Stimulated activated naive B cell treated with anti-CD40 and anti-IgM and Interleukin-4, amounts not matched to agents 10 μg/mL and 1 μg/mL and 100 μg/mL, for 72 hours (primary cell): ENCODE results near the gene KSR1.

ENCODE experiments used
- ATAC-seq, 2 donors: fragments of 150-1000 bp; cut with Tn5 transposase; replicated peaks; 2 replicates each; pipeline ENCODE4 v1.10.0; 2021; ENCODE audit warnings: moderate library complexity in 1 of 2
- DNase-seq: peaks from one replicate; pipeline ENCODE4 v3.0.0; 2021
- H3K27ac Mint-ChIP-seq: one replicate; pipeline ENCODE4 v1.8.0; 2022; ENCODE audit warnings: mild to moderate bottlenecking, mixed read lengths
- H3K27me3 Mint-ChIP-seq, 2 donors: one replicate each; pipeline ENCODE4 v1.8.0; 2022; ENCODE audit warnings: mixed read lengths in 2 of 2
- H3K36me3 Mint-ChIP-seq, 2 donors: one replicate each; pipeline ENCODE4 v1.8.0; 2022; ENCODE audit warnings: mixed read lengths in 2 of 2, mild to moderate bottlenecking in 1 of 2
- H3K4me1 Mint-ChIP-seq, 2 donors: one replicate each; pipeline ENCODE4 v1.8.0; 2022; ENCODE audit warnings: mixed read lengths in 2 of 2, mild to moderate bottlenecking in 1 of 2
- H3K4me3 Mint-ChIP-seq, 2 donors: one replicate each; pipeline ENCODE4 v1.8.0; 2022; ENCODE audit warnings: mild to moderate bottlenecking in 2 of 2, mixed read lengths in 2 of 2, moderate library complexity in 1 of 2
- H3K9me3 Mint-ChIP-seq, 2 donors: one replicate each; pipeline ENCODE4 v1.8.0; 2022; ENCODE audit warnings: mixed read lengths in 2 of 2, mild to moderate bottlenecking in 1 of 2

KSR1 gene

DNA sequence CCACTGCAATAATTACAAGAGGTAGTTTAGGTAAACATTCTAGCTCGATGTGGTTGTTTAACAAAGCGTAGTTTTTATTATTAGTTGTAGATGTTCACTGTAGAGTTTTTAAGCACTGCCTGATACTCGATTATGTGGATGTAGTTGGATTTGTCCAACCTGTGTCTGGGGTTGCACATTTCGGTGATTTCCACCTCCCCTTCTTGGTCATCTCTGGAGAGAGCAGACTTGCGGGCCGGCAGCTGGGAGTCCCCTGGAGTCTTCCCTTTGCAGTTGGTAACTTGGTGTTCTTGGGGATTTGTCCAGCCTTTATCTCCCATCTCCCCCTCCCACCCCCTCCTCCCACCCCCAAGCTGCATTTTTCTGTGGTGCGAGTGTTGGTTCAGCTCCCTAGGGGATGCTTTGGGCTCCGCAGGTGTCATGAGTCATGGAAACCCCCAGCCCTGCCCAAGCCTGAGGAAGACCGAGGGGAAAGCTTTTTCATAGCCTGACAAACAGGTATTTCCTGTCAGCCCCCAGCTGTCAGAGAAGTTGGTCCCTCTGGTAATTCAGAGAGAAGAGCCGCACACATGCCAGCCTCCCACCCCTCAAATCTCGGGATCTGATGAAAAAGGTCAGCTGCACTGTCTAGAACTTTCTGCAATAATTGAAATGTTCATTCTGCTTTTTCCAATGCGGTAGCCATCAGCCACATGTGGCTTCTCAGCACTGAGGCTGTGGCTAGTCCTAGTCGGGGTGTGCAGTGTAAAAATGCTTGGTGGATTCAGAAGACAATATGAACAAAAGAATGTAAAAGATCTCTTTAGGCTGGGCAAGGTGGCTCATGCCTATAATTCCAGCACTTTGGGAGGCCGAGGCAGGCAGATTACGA is 50.3 kb downstream of the KSR1 start:
- H3K4me3 Mint-ChIP-seq: peak overlapping the region; percentile 19 to 44
- no peaks in the 10 kb centered on the region for H3K27me3 Mint-ChIP-seq
- DNase-seq (peak; percentile 51), ATAC-seq (peak; percentile 86)
- H3K9me3 Mint-ChIP-seq: peaks cover 4% of the 10 kb centered on the region in 2 donors
- peaks cover 42 to 57% of the 10 kb centered on the region in 2 donors for H3K4me1 Mint-ChIP-seq
- H3K27ac Mint-ChIP-seq: peak overlapping the region; percentile 84
- peaks cover 4 to 9% of the 10 kb centered on the region in 2 donors for H3K36me3 Mint-ChIP-seq

DNA sequence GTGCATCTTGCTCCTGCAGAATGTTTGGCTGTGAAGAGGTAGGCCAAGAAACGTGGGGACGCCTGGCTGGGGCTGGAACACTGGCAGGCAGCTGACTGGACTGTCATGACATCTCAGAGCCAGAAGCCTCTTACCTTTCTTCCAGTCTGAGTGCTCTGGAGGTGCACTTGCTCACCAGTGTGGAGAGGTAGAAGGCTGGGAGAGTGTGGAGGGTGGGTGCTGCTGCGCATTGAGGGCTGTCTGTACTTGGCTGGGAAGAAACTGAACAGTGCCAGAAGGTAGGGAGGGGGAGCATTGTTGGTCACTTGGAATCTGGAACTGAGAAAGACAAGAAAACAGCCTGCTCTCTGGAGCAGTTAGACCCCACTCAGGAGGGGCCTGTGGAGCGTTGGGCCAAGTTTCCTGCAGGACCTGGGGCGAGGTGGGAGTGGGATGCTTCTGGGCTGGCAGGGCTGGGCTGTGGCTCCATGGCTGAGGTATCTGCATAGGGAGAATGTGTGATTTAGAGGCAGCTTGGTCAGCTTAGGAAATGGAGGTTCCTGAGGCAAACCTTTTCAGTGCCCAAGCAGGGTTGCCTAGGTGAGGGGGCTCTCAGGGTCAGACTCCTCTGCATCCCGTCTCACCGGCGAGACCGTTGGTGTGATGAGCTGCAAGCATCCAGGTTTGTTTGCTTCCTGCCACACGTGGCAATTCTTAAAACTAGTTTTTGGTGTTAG is 55.1 kb downstream of the KSR1 start:
- H3K27me3 Mint-ChIP-seq: no peaks in the 10 kb centered on the region
- ATAC-seq (no peak), DNase-seq (no peak)
- no peaks in the 10 kb centered on the region for H3K9me3 Mint-ChIP-seq
- no peak overlapping the region for H3K27ac Mint-ChIP-seq
- H3K4me1 Mint-ChIP-seq: peaks cover 17 to 26% of the 10 kb centered on the region in 2 donors
- H3K36me3 Mint-ChIP-seq: no peaks in the 10 kb centered on the region
- no peak overlapping the region for H3K4me3 Mint-ChIP-seq

DNA sequence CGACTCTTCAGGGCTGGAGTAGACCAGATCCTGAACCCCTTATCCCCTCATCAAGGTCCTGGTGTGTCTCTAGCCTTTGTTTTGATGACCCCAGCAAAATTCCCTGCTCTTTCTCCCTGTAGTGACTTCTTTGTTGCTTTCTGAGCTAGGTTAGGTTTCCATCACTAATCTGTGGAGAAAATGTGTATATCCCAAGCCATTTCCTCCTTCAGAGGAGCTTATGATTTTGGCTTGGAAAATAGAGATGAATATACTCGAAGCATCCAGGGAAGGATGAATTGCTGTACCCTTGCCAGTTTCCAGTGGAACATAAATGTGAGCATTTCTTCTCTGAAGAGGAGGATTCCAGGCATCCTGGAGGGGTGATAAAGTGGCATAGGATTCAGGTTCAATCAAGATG is 55.8 kb downstream of the KSR1 start:
- DNase-seq (no peak), ATAC-seq (no peak)
- H3K4me3 Mint-ChIP-seq: no peak overlapping the region

DNA sequence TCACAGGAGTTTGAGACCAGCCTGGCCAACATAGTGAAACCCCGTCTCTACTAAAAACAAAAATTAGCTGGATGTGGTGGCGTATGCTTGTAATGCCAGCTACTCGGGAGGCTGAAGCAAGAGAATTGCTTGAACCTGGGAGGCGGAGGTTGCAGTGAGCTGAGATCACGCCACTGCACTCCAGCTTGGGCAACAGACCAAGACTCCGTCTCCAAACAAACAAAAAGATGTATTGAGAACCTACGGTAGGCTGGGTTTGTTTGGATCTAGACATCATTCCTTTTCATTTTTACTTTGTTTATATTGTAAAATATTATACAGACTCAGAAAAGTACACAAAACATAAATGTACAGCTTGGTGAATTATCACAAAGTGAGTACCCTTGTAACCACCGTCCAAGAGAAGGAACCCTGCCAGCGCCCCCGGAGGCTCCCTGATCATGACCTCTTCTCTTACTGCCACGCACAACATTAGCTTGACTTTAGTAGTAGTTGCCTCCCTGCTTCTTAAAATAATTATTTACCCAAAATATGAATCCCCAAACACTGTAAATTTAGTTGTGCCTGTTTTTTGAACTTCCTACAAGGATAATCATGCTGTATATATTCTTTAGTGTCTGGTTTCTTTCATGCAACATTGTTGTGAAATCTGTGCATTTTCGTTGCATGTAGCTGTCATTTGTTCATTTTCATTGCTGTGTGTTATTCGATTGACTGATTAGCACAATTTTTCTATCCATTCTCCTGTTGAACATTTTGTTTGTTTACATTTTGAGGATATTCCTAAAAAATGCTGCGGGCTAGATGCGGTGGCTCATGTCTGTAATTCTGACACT is 56.5 kb downstream of the KSR1 start:
- Mint-ChIP-seq H3K9me3 (no peaks in the 10 kb centered on the region), H3K27ac (no peak overlapping the region), H3K4me3 (no peak overlapping the region), H3K36me3 (no peaks in the 10 kb centered on the region), H3K4me1 (peaks cover 12 to 21% of the 10 kb centered on the region in 2 donors), H3K27me3 (no peaks in the 10 kb centered on the region)
- no peak for DNase-seq
- ATAC-seq: no peak

More for the DNA sequence above, 55.8 kb downstream of the KSR1 start:
- H3K27me3 Mint-ChIP-seq: no peaks in the 10 kb centered on the region
- H3K4me1 Mint-ChIP-seq: peaks cover 10 to 19% of the 10 kb centered on the region in 2 donors
- H3K9me3 Mint-ChIP-seq: no peaks in the 10 kb centered on the region
- H3K27ac Mint-ChIP-seq: no peak overlapping the region
- no peaks in the 10 kb centered on the region for H3K36me3 Mint-ChIP-seq

DNA sequence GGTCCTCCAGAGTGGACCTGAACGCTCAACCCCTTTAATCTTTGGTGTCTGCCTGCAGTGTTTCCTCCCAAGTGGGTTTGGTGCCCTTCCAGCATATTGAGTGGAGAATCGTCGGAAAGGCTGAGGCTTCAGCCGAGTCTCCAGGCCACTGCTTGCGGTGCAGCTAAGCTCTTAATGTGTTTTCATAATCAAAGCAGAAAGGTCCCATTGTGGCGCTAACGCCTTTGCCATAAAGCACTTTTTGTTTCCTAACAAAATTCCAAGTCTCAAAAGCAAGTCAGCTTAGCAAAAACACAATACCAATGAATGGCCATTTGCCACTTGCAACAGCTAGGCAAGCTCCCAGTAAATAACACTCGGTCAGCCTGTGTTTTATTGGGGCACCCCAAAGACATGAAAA is 57.6 kb downstream of the KSR1 start:
- Mint-ChIP-seq H3K27ac (no peak overlapping the region), H3K4me1 (peaks cover 16 to 25% of the 10 kb centered on the region in 2 donors), H3K9me3 (no peaks in the 10 kb centered on the region), H3K27me3 (no peaks in the 10 kb centered on the region), H3K36me3 (no peaks in the 10 kb centered on the region), H3K4me3 (no peak overlapping the region)
- no peak for DNase-seq
- no peak for ATAC-seq

DNA sequence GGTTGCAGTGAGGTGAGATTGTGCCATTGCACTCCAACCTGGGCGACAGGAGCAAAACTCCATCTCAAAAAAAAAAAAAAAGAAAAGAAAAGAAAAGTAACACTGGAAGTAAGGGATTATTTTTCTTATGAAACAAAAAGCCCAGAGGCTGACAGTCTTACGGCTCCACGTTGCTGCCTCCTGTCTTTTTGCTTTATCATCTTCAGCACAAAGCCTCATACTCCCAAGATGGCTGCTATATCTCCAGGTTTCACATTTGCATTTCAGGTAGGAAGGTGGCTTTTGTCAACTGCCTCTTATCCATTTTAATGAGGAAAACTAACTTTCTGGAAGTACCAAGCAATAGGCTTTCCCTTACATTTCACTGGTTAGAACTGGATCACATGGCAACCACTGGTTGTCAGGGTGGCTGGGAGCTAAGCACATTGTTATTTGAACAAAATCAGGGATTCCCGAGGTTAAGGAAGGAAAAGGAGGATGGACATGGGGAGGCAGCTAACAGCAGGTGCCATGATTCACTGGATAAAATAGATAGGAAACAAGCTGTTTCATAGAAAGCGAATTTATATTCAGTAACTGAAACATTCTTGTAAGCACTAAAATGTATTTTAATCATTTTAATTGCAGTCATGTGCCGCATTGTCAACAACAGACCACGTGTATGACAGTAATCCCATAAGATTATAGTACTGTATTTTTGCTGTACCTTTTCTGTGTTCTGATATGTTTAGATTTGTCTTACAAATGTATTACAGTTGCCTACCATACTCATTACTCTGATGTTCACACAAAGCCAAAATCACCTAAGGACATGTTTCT is 58.6 kb downstream of the KSR1 start:
- DNase-seq (no peak), ATAC-seq (no peak)
- Mint-ChIP-seq H3K27ac (no peak overlapping the region), H3K36me3 (no peaks in the 10 kb centered on the region), H3K27me3 (no peaks in the 10 kb centered on the region), H3K4me1 (peaks cover 24 to 32% of the 10 kb centered on the region in 2 donors), H3K9me3 (no peaks in the 10 kb centered on the region), H3K4me3 (no peak overlapping the region)

DNA sequence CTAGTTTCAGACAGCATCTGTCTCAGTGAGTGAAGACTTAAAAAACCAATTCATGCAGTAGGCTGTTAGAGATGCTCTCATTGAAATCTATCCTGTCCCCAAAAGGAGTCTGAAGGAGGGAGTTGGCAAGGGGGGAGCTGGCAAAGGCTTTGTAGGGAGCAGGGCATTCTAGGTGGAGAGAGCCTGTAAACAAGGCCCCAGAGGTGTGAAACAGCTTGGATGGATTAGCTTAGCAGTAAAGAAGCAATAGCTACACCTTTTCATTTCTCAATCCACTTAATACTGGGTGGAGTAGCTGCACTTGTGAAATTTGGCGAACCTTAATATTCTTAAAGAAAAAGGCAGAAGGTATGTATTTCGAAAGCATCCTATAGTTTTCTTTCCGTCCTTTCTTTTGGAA is 61.8 kb downstream of the KSR1 start:
- no peaks in the 10 kb centered on the region for H3K9me3 Mint-ChIP-seq
- no peak overlapping the region for H3K27ac Mint-ChIP-seq
- no peak for ATAC-seq
- DNase-seq: no peak
- H3K27me3 Mint-ChIP-seq: no peaks in the 10 kb centered on the region
- H3K4me3 Mint-ChIP-seq: no peak overlapping the region
- H3K4me1 Mint-ChIP-seq: peaks cover 22 to 35% of the 10 kb centered on the region in 2 donors
- no peaks in the 10 kb centered on the region for H3K36me3 Mint-ChIP-seq

DNA sequence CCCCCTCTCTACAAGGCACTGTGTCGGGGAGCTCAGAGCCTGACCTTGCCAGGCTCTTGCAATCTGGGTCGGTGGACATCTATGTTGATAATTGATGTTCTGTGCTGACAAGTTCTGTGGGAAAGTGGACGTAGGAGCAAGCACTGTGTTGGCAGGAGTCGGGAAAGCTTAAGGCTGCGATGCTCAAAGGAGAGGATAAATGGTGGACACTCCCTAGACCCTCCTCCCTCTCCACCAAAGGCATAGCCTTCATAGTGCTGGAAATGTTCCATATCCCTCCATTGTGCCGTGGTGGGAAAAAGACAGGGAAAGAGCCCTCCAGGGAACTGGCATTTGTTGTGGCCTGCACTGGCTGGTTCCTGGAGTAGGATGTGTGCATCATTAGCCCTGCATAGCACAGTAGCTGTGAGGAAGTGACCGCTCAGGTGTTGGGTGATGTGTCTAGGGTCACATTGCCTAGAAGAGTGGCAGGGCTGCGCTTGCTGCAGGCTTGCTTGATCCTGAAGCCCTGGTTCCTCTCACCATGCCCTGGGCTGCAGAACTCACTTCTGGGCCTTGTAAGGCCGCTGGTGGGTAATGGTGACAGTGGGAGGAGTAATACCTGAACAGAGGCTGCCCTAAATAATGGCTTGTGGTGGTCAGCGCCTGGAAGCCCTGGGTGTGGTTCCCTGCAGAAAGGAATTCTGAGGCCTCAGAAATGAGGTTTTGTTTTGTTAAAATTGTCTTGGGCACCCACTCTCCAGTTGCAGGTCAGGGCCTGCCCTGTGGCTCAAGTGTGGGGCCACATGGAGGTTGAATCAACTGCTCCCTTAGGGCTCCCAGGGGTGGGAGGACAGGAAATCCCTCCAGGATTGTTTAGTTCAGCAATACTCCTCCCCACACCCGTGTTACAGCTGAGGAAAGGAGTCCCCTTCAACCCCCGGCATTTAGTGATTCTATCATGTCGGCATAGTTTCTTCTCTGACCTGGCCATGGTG is 62.6 kb downstream of the KSR1 start:
- H3K9me3 Mint-ChIP-seq: no peaks in the 10 kb centered on the region
- H3K4me1 Mint-ChIP-seq: peaks cover 24 to 38% of the 10 kb centered on the region in 2 donors
- H3K27me3 Mint-ChIP-seq: no peaks in the 10 kb centered on the region
- no peak overlapping the region for H3K27ac Mint-ChIP-seq
- DNase-seq (no peak), ATAC-seq (peak in 1 of 2 donors; percentile 20)
- no peak overlapping the region for H3K4me3 Mint-ChIP-seq
- H3K36me3 Mint-ChIP-seq: no peaks in the 10 kb centered on the region

DNA sequence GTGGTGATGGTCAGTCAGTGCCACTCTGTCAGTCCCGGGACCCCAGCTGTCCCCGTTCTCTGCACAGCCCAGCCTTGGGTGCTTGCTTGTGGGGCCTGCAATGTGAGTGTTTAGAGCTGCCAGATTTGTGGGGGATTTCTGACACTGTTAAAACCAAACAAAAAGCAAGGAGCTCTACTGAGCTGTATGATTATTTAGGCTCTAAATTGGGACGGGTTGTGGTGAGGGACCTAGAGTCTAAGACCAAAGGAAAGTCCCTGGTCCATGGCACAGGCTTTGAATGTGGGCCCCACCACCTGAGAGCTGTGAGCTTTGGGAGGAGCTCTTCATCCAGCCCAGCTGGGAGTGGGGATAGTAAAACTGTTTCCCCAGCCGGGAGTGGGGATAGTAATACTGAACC is 63.3 kb downstream of the KSR1 start:
- Mint-ChIP-seq H3K4me1 (peaks cover 30 to 45% of the 10 kb centered on the region in 2 donors), H3K9me3 (no peaks in the 10 kb centered on the region), H3K4me3 (no peak overlapping the region), H3K27me3 (no peaks in the 10 kb centered on the region), H3K27ac (no peak overlapping the region), H3K36me3 (no peaks in the 10 kb centered on the region)
- DNase-seq: no peak
- peak in 1 of 2 donors; percentile 65 for ATAC-seq

DNA sequence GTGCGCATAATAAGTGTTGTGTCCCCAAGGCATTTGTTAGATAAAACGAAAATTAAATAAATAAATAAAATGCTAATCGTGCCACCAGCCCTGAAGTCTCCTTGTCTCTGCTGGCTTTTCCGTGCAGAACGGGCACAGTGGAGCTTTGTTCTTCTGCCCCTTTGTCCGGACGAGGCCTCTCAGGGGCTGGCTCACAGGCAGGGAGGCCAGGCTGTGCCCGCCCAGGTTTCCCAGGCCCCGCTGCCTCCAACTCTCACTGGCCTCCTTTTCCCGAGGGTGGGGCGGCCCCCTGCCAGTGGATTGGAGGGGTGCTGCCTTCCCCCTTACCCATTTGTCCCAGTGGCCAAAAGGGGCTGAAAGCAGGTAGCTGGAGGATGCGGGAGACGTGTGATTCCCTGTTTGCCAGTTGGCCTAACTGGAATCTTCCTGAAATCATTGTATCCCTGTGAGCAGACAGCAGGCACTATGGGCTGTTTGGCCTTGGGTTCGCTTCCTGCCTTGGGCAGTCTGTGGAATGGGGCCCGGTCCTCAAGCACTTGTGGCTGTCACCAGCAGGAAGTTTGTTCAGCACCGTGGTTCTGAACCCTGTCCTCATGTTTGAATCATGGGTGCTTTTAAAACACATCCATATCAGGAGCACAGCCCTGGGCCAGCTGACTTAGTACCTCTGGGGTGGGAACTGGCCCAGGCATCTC is 64.4 kb downstream of the KSR1 start:
- no peak for ATAC-seq
- H3K4me1 Mint-ChIP-seq: peaks cover 34 to 44% of the 10 kb centered on the region in 2 donors

DNA sequence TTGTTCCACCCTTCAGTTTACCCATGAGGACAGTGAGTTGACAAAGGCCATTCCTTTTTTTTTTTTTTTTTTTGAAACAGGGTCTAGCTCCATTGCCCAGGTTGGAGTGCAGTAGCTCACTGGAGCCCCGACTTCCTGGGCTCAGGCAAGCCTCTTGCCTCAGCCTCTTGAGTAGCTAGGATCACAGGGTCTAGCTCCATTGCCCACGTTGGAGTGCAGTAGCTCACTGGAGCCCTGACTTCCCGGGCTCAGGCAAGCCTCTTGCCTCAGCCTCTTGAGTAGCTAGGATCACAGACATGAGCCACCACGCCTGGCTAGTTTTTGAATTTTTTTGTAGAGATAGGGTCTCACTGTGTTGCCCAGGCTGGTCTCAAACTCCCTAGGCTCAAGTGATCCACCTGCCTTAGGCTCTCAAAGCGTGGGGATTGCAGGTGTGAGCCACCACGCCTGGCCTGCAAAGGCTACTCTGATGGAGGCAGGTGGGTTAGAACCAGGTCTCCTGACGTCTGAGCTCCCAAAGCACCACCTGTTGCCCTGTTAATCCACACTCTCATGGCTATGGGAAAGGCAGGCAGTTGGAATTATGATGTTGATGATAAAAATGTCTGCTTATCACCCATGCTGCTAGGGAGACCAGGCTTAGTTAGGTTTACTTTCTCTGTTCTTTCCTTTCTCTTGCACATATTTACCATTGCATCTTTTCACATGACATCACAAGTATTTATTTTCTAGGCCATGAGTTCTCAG is 65.2 kb downstream of the KSR1 start:
- no peak for ATAC-seq
- no peak for DNase-seq
- peaks cover 40 to 52% of the 10 kb centered on the region in 2 donors for H3K4me1 Mint-ChIP-seq
- H3K9me3 Mint-ChIP-seq: no peaks in the 10 kb centered on the region
- no peaks in the 10 kb centered on the region for H3K36me3 Mint-ChIP-seq
- no peak overlapping the region for H3K27ac Mint-ChIP-seq
- no peaks in the 10 kb centered on the region for H3K27me3 Mint-ChIP-seq
- H3K4me3 Mint-ChIP-seq: no peak overlapping the region

More for the DNA sequence above, 64.4 kb downstream of the KSR1 start:
- Mint-ChIP-seq H3K27me3 (no peaks in the 10 kb centered on the region), H3K4me3 (no peak overlapping the region), H3K9me3 (no peaks in the 10 kb centered on the region), H3K36me3 (no peaks in the 10 kb centered on the region), H3K27ac (no peak overlapping the region)
- no peak for DNase-seq
